Fibroblast of pulmonary artery (primary cell): Measurements from ENCODE around the gene SYT7.

Source experiments
- DNase-seq: peaks from one replicate; pipeline ENCODE4 v3.0.0-alpha.2; 2010; ENCODE audit warnings: low read depth
- H3K4me3 ChIP-seq: replicated peaks from 2 replicates; pipeline ENCODE4 v1.5.1; 2011; ENCODE audit warnings: low read depth, mild to moderate bottlenecking, control low read depth, low read length, moderate library complexity
- CTCF ChIP-seq: IDR thresholded peaks from 2 replicates; pipeline ENCODE4 v1.5.1; 2011; ENCODE audit warnings: mild to moderate bottlenecking, control low read depth, low read length, inconsistent platforms; ENCODE audit errors: missing control alignments

Gene SYT7

GRCh38 chr11:61537326-61537725 is 43.5 kb downstream of the SYT7 start:
- H3K4me3 ChIP-seq: no peak overlapping the region
- no peak for TF ChIP-seq CTCF
- no peak for DNase-seq

- no peak overlapping the region for H3K4me3 ChIP-seq
- no peak for DNase-seq
- no peak for TF ChIP-seq CTCF
Measured at GRCh38 chr11:61536676-61537270, 44.1 kb downstream of the SYT7 start.

- DNase-seq: no peak
- no peak overlapping the region for H3K4me3 ChIP-seq
Measured at GRCh38 chr11:61535998-61536675, 44.7 kb downstream of the SYT7 start.

GRCh38 chr11:61534933-61535839 is 45.7 kb downstream of the SYT7 start:
- TF ChIP-seq CTCF: no peak
- DNase-seq: no peak
- no peak overlapping the region for H3K4me3 ChIP-seq

More at GRCh38 chr11:61535998-61536675, 44.7 kb downstream of the SYT7 start:
- TF ChIP-seq CTCF: no peak

- DNase-seq: no peak
- no peak for TF ChIP-seq CTCF
- H3K4me3 ChIP-seq: no peak overlapping the region
Measured at GRCh38 chr11:61534025-61534932, 46.6 kb downstream of the SYT7 start.

- no peak overlapping the region for H3K4me3 ChIP-seq
- no peak for TF ChIP-seq CTCF
- DNase-seq: no peak
Measured at GRCh38 chr11:61533401-61533800, 47.5 kb downstream of the SYT7 start.
